GM23338 (cell line): ENCODE data around the gene GRAMD1C. TPM values are rescaled to one million over a fixed set of nuclear protein-coding genes. Genes with fewer than 3 reads are reported as not detected.
A peak's percentile ranks its signal among the peaks of the same experiment; 100 is the strongest.

Experiments used
- ATAC-seq: fragments of 200-7000 bp; cut with Tn5 transposase; 3 replicates; pipeline ENCODE4 v1.9.1; 2020
- DNase-seq: peaks from one replicate; pipeline ENCODE4 v3.0.0-alpha.2; 2015; ENCODE audit warnings: low spot score
- H2AFZ ChIP-seq: fragments of 200-600 bp; sonication (generic); 2 replicates; pipeline ENCODE4 v1.8.0; 2016; ENCODE audit warnings: antibody characterized with exemption, mild to moderate bottlenecking, moderate library complexity
- H3F3A ChIP-seq: fragments of 200-600 bp; sonication (generic); replicated peaks from 2 replicates; pipeline ENCODE4 v1.8.0; 2017; ENCODE audit warnings: antibody characterized with exemption, mixed run types, low read depth
- H3K27ac ChIP-seq: fragments of 200-600 bp; sonication (generic); 2 replicates; pipeline ENCODE4 v1.6.1; 2016; ENCODE audit warnings: low read depth
- H3K27me3 ChIP-seq: fragments of 200-600 bp; sonication (generic); 2 replicates; pipeline ENCODE4 v1.8.0; 2016; ENCODE audit warnings: mild to moderate bottlenecking, mixed run types, moderate library complexity; ENCODE audit not compliant: insufficient read depth
- H3K36me3 ChIP-seq: fragments of 200-600 bp; sonication (generic); 2 replicates; pipeline ENCODE4 v1.8.0; 2016; ENCODE audit warnings: mild to moderate bottlenecking; ENCODE audit not compliant: insufficient read depth
- H3K4me1 ChIP-seq: fragments of 200-600 bp; sonication (generic); 2 replicates; pipeline ENCODE4 v1.8.0; 2016; ENCODE audit warnings: mild to moderate bottlenecking, moderate library complexity; ENCODE audit not compliant: insufficient read depth
- H3K4me2 ChIP-seq: fragments of 200-600 bp; sonication (generic); 2 replicates; pipeline ENCODE4 v1.7.1; 2017; ENCODE audit warnings: mixed run types
- H3K4me3 ChIP-seq: fragments of 200-600 bp; sonication (generic); 2 replicates; pipeline ENCODE4 v1.6.1; 2016; ENCODE audit warnings: mixed run types
- H3K79me2 ChIP-seq: fragments of 200-600 bp; sonication (generic); replicated peaks from 2 replicates; pipeline ENCODE4 v1.8.0; 2017; ENCODE audit warnings: mild to moderate bottlenecking; ENCODE audit not compliant: insufficient read depth
- H3K9me2 ChIP-seq: fragments of 200-600 bp; sonication (generic); 2 replicates; pipeline ENCODE4 v1.8.0; 2017; ENCODE audit not compliant: insufficient read depth
- H4K20me1 ChIP-seq: fragments of 200-600 bp; sonication (generic); replicated peaks from 2 replicates; pipeline ENCODE4 v1.8.0; 2017; ENCODE audit warnings: mild to moderate bottlenecking; ENCODE audit not compliant: insufficient read depth
- H3K27ac Mint-ChIP-seq: 2 replicates; pipeline ENCODE4 v1.8.0; 2020; ENCODE audit warnings: inconsistent platforms, mild to moderate bottlenecking, moderate library complexity, mixed read lengths
- H3K27me3 Mint-ChIP-seq: 3 replicates; pipeline ENCODE4 v1.8.0; 2022; ENCODE audit warnings: low read depth, mild to moderate bottlenecking, moderate library complexity, mixed read lengths, inconsistent platforms; ENCODE audit not compliant: insufficient read depth, poor library complexity
- H3K36me3 Mint-ChIP-seq: 3 replicates; pipeline ENCODE4 v1.8.0; 2021; ENCODE audit warnings: low read depth, mild to moderate bottlenecking, inconsistent platforms, moderate library complexity, mixed read lengths
- H3K4me1 Mint-ChIP-seq: 3 replicates; pipeline ENCODE4 v1.8.0; 2020; ENCODE audit warnings: mild to moderate bottlenecking, inconsistent platforms, mixed read lengths
- H3K4me3 Mint-ChIP-seq: 3 replicates; pipeline ENCODE4 v1.8.0; 2021; ENCODE audit warnings: moderate library complexity, mild to moderate bottlenecking, inconsistent platforms, mixed read lengths
- H3K9me3 Mint-ChIP-seq: 3 replicates; pipeline ENCODE4 v1.8.0; 2020; ENCODE audit warnings: moderate library complexity, mild to moderate bottlenecking, inconsistent platforms, mixed read lengths
- CTCF ChIP-seq, 2 experiments: fragments of 200-600 bp in 1 of 2; sonication (generic) in 1 of 2; conservative IDR thresholded peaks; 2 replicates each; pipeline versions ENCODE4 v1.5.1 to v1.6.1; 2016 to 2017; ENCODE audit warnings: antibody characterized with exemption in 2 of 2, low read depth in 2 of 2, mild to moderate bottlenecking in 2 of 2, moderate library complexity in 1 of 2
- EZH2 ChIP-seq: fragments of 200-600 bp; sonication (generic); IDR thresholded peaks from one replicate; pipeline ENCODE4 v1.8.0; 2017; ENCODE audit warnings: antibody characterized with exemption, mild to moderate bottlenecking, low read depth; ENCODE audit not compliant: unreplicated experiment
- EZH2phosphoT487 ChIP-seq: fragments of 200-600 bp; sonication (generic); IDR thresholded peaks from one replicate; pipeline ENCODE4 v1.8.1; 2018; ENCODE audit warnings: antibody characterized with exemption; ENCODE audit not compliant: unreplicated experiment
- JUNB ChIP-seq: IDR thresholded peaks from one replicate; pipeline ENCODE4 v1.6.1; 2016; ENCODE audit warnings: antibody characterized with exemption; ENCODE audit not compliant: unreplicated experiment
- REST ChIP-seq: IDR thresholded peaks from one replicate; pipeline ENCODE4 v1.6.1; 2018; ENCODE audit warnings: antibody characterized with exemption; ENCODE audit not compliant: unreplicated experiment
- ZNF114 ChIP-seq: fragments of 250-450 bp; sonication (Bioruptor Pico); IDR thresholded peaks from 2 replicates; pipeline ENCODE4 v1.5.0; 2020; ENCODE audit warnings: mild to moderate bottlenecking, moderate library complexity
- ZNF331 ChIP-seq: fragments of 250-450 bp; sonication (Bioruptor Pico); IDR thresholded peaks from 2 replicates; pipeline ENCODE4 v1.5.0; 2020; ENCODE audit warnings: low read depth, mild to moderate bottlenecking, moderate library complexity
- ZNF462 ChIP-seq: fragments of 250-450 bp; sonication (Bioruptor Pico); IDR thresholded peaks from 2 replicates; pipeline ENCODE4 v1.5.0; 2020; ENCODE audit warnings: mild to moderate bottlenecking, moderate library complexity
- polyA plus RNA-seq: library from polyadenylated mRNA; unstranded; fragments of >200 nt; fragmentation: Nextera tagmentation; extraction: Ambion mirVana; gene quantifications from 2 replicates; pipeline ENCODE4 v1.2.1, GENCODE V29; 2016
- total RNA-seq: library from RNA; depleted of rRNA; stranded (reverse); fragments of >200 nt; shearing (Covaris generic); gene quantifications from 2 replicates; pipeline ENCODE4 v1.2.3, GENCODE V29; 2014

Gene GRAMD1C
- total and polyA plus RNA-seq, 2 experiments from 2014 or later = 3.3 to 3.6 TPM

- Histone ChIP-seq H2AFZ (no peak overlapping the region), H3K79me2 (no peaks in the 10 kb centered on the region), H3K27ac (no peak overlapping the region), H4K20me1 (no peaks in the 10 kb centered on the region), H3F3A (no peaks in the 10 kb centered on the region), H3K36me3 (no peaks in the 10 kb centered on the region), H3K4me3 (no peak overlapping the region), H3K4me2 (no peak overlapping the region), H3K4me1 (peaks cover 15% of the 10 kb centered on the region), H3K9me2 (no peaks in the 10 kb centered on the region), H3K27me3 (no peaks in the 10 kb centered on the region)
- TF ChIP-seq JUNB (no peak), EZH2 (no peak), ZNF114 (CRISPR knock-in tag) (no peak), ZNF331 (CRISPR knock-in tag) (no peak), EZH2phosphoT487 (no peak), CTCF (conservative IDR thresholded peaks at IDR 0.05; ENCODE audit: low read depth in 2 of 2) (peak; percentile 34 to 37), ZNF462 (no peak), REST (no peak)
- ATAC-seq (peak; percentile 94), DNase-seq (peak; percentile 59)
- H3K4me1 Mint-ChIP-seq = peaks cover 10% of the 10 kb centered on the region; the same call in 2 of the 3 replicates
- H3K9me3 Mint-ChIP-seq = no peaks in the 10 kb centered on the region; the same call in 2 of the 3 replicates
- H3K36me3 Mint-ChIP-seq = no peaks in the 10 kb centered on the region
- no peak overlapping the region for H3K4me3 Mint-ChIP-seq
- no peak overlapping the region for H3K27ac Mint-ChIP-seq
- peaks cover 2% of the 10 kb centered on the region for H3K27me3 Mint-ChIP-seq
Observed at GRCh38 chr3:113966172-113966571, 127.6 kb downstream of the GRAMD1C start.
